D721Med (cell line): ENCODE results near the gene SPATA33.
A peak's percentile ranks its signal among the peaks of the same experiment; 100 is the strongest.
"Not testable (repeated sequence)": the region's sequence is repeated elsewhere in the genome, so short reads cannot be mapped to it uniquely, and the experiment has no call there.

ENCODE experiments used
- DNase-seq: peaks from one replicate; pipeline ENCODE4 v3.0.0; 2011; ENCODE audit warnings: low spot score; ENCODE audit not compliant: insufficient read length
- FAIRE-seq: peaks from 2 replicates; lab custom pipeline; 2011; peaks lifted over from hg19 to GRCh38; lab: Jason Lieb, UNC
- CTCF ChIP-seq: IDR thresholded peaks from 2 replicates; pipeline ENCODE4 v1.5.1; 2012; ENCODE audit warnings: mild to moderate bottlenecking, control low read depth; ENCODE audit not compliant: insufficient read depth; ENCODE audit errors: missing control alignments

SPATA33 gene

GRCh38 chr16:89658221-89658879 is 714 bp downstream of the SPATA33 start:
- no peak for TF ChIP-seq CTCF
- FAIRE-seq (no peak), DNase-seq (no peak)

- DNase-seq (no peak), FAIRE-seq (no peak)
- TF ChIP-seq CTCF: no peak
Measured at GRCh38 chr16:89660146-89660545, 2.5 kb downstream of the SPATA33 start.

- DNase-seq (no peak), FAIRE-seq (no peak)
- no peak for TF ChIP-seq CTCF
Measured at GRCh38 chr16:89661215-89661614, 3.6 kb downstream of the SPATA33 start.

- DNase-seq: not testable (repeated sequence)
Measured at GRCh38 chr16:89664238-89664637, 6.6 kb downstream of the SPATA33 start.

GRCh38 chr16:89667000-89667399 is 9.4 kb downstream of the SPATA33 start:
- not testable (repeated sequence) for DNase-seq, FAIRE-seq
- TF ChIP-seq CTCF: peak; percentile 16

More at GRCh38 chr16:89664238-89664637, 6.6 kb downstream of the SPATA33 start:
- not testable (repeated sequence) for FAIRE-seq

GRCh38 chr16:89667633-89668032 is 10.0 kb downstream of the SPATA33 start:
- TF ChIP-seq CTCF: no peak
- no peak for FAIRE-seq
- no peak for DNase-seq

GRCh38 chr16:89668790-89669158 is 11.1 kb downstream of the SPATA33 start:
- no peak for DNase-seq
- TF ChIP-seq CTCF: no peak
- no peak for FAIRE-seq
